HepG2 (cell line): ENCODE results near the gene DTYMK. TPM values are rescaled to one million over a fixed set of nuclear protein-coding genes. Genes with fewer than 3 reads are reported as not detected.

Experiments used
- KDM2A ChIP-seq: sonication (generic); formaldehyde crosslinking; IDR thresholded peaks from 2 replicates; pipeline ENCODE4 v1.4.0; 2020; ENCODE audit warnings: low read depth, missing genetic modification reagents, borderline replicate concordance
- MEF2D ChIP-seq: sonication (generic); formaldehyde crosslinking; IDR thresholded peaks from 2 replicates; pipeline ENCODE4 v1.5.1; 2020; ENCODE audit warnings: mild to moderate bottlenecking, missing genetic modification reagents
- POGK ChIP-seq: sonication (generic); formaldehyde crosslinking; conservative IDR thresholded peaks from 2 replicates; pipeline ENCODE4 v1.8.0; 2022; ENCODE audit warnings: mild to moderate bottlenecking, moderate library complexity, missing genetic modification reagents
- RFX5 ChIP-seq: IDR thresholded peaks from 2 replicates; pipeline ENCODE4 v1.6.1; 2011; ENCODE audit warnings: low read depth, low read length, improper control_type of control experiment
- SMAD1 ChIP-seq: sonication (generic); formaldehyde crosslinking; IDR thresholded peaks from 2 replicates; pipeline ENCODE4 v1.4.0; 2020; ENCODE audit warnings: missing genetic modification reagents, low read depth, mild to moderate bottlenecking, borderline replicate concordance
- SRF ChIP-seq: IDR thresholded peaks from 2 replicates; pipeline ENCODE4 v1.6.1; 2011; ENCODE audit warnings: mild to moderate bottlenecking, low read depth, low read length, moderate library complexity
- ZNF207 ChIP-seq: fragments of 450-650 bp; IDR thresholded peaks from 2 replicates; pipeline ENCODE4 v1.6.1; 2016; ENCODE audit warnings: antibody characterized with exemption, borderline replicate concordance
- ZNF382 ChIP-seq: sonication (generic); formaldehyde crosslinking; IDR thresholded peaks from 2 replicates; pipeline ENCODE4 v1.5.0; 2020; ENCODE audit warnings: missing genetic modification reagents, mild to moderate bottlenecking, borderline replicate concordance
- ZNF407 ChIP-seq: sonication (generic); formaldehyde crosslinking; IDR thresholded peaks from one replicate; pipeline ENCODE4 v1.5.1; 2020; ENCODE audit warnings: mild to moderate bottlenecking, missing genetic modification reagents; ENCODE audit errors: not compliant biosample characterization
- ZNF629 ChIP-seq: sonication (generic); formaldehyde crosslinking; conservative IDR thresholded peaks from 2 replicates; pipeline ENCODE4 v1.5.0; 2020; ENCODE audit warnings: missing genetic modification reagents
- ZNF678 ChIP-seq: sonication (generic); formaldehyde crosslinking; IDR thresholded peaks from 2 replicates; pipeline ENCODE4 v1.4.0; 2020; ENCODE audit warnings: mild to moderate bottlenecking, missing genetic modification reagents
- ZNF713 ChIP-seq: sonication (generic); formaldehyde crosslinking; IDR thresholded peaks from 2 replicates; pipeline ENCODE4 v1.4.0; 2020; ENCODE audit warnings: mild to moderate bottlenecking, missing genetic modification reagents
- ZSCAN21 ChIP-seq: sonication (generic); formaldehyde crosslinking; IDR thresholded peaks from 2 replicates; pipeline ENCODE4 v1.8.0; 2022; ENCODE audit warnings: mild to moderate bottlenecking, missing genetic modification reagents, moderate library complexity, borderline replicate concordance
- polyA plus RNA-seq, 8 experiments: library from polyadenylated mRNA; depleted of rRNA in 3 of 8; stranded (reverse) in 7 of 8; unstranded in 1 of 8; fragments of >200 nt; fragmentation: Illumina TruSeq in 4 of 8; extraction: Trizol in 4 of 8; gene quantifications; 2 replicates each; pipeline versions ENCODE4 v1.2.1 to v1.2.3, GENCODE V29; 2011 to 2016; ENCODE audit warnings: low read depth in 4 of 8, missing spikeins in 1 of 8, mixed read lengths in 1 of 8; ENCODE audit not compliant: insufficient read depth in 1 of 8
- total RNA-seq, 5 experiments: library from RNA; depleted of rRNA; stranded (reverse); fragments of >200 nt; fragmentation: Illumina TruSeq; extraction: Trizol; gene quantifications; 2 replicates each; pipeline ENCODE4 v1.2.3, GENCODE V29; 2016; ENCODE audit warnings: low read depth in 1 of 5
- TF ChIP-seq, protein P1 (sequence below): fragments of 450-650 bp; IDR thresholded peaks from 2 replicates; pipeline ENCODE4 v1.6.1; 2016
- TF ChIP-seq, protein P2 (sequence below): sonication (generic); formaldehyde crosslinking; IDR thresholded peaks from 2 replicates; pipeline ENCODE4 v1.8.0; 2022; ENCODE audit warnings: missing genetic modification reagents, mild to moderate bottlenecking, inconsistent platforms, borderline replicate concordance

The DTYMK gene
- total and polyA plus RNA-seq, 2 of the 13 experiments (the other 11 are each of a cell fraction or from before 2014, with no cell fraction given), result 57.5 to 134 TPM

DNA sequence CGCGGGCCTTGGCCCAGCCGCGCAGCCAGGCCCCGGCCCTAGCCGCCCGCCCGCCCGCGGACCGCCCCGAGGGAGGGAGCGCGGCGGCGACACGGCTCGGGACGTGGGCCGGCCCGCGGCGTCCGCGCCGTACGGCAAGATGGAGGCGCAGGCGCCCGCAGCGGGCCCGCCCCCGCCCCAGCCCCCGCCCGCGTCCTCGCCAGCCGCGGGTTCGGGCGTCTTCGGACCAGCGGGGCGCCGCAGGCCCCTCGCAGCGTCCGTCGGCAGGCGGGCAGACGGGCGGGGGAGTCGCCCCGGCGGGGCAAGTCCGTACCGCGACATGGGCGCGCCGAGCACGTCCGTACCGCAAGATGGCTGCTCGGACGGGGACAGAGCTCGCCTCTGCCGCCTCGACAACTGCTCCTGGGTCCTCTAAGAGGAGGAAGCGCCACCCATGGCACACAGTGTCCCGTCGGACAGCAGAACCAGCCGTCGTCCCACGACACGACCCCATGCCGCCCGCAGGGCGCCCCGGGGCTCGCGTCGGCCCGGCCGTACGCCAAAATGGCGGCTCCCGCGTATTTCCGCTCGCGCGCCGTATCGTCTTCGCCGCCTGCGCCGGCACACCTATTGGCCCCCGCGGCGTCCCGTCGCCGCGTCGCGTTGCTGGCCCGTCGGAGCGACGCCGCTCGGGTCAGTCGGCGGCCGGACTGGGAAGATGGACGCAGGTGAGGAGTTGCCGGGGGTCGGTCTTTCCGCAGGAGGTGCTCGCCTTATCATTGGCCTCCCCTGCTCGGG, 49.4 kb downstream of the DTYMK start, which contains the start of the genes ATG4B and THAP4 (continued):
- no peak for TF ChIP-seq ZNF678 (CRISPR knock-in tag)
- peak; percentile 92; the same call in 1 of the 2 replicates for TF ChIP-seq SMAD1
- TF ChIP-seq, protein P1, sequence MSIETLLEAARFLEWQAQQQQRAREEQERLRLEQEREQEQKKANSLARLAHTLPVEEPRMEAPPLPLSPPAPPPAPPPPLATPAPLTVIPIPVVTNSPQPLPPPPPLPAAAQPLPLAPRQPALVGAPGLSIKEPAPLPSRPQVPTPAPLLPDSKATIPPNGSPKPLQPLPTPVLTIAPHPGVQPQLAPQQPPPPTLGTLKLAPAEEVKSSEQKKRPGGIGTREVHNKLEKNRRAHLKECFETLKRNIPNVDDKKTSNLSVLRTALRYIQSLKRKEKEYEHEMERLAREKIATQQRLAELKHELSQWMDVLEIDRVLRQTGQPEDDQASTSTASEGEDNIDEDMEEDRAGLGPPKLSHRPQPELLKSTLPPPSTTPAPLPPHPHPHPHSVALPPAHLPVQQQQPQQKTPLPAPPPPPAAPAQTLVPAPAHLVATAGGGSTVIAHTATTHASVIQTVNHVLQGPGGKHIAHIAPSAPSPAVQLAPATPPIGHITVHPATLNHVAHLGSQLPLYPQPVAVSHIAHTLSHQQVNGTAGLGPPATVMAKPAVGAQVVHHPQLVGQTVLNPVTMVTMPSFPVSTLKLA, result peak; percentile 35; the same call in 1 of the 2 replicates
- 0 out of 2 replicates have a peak, but pooled peaks have one; percentile 81 for TF ChIP-seq ZNF713 (CRISPR knock-in tag)
- TF ChIP-seq ZNF382 (CRISPR knock-in tag), result no peak
- TF ChIP-seq ZNF207, result no peak
- peak; percentile 97 for TF ChIP-seq KDM2A (CRISPR knock-in tag)
- TF ChIP-seq SRF, result peak; percentile 65; the same call in 1 of the 2 replicates
- TF ChIP-seq MEF2D (CRISPR knock-in tag), result no peak; the same call in 1 of the 2 replicates
- peak; percentile 24; the same call in 1 of the 2 replicates for TF ChIP-seq ZNF629 (CRISPR knock-in tag)
- TF ChIP-seq, protein P2, sequence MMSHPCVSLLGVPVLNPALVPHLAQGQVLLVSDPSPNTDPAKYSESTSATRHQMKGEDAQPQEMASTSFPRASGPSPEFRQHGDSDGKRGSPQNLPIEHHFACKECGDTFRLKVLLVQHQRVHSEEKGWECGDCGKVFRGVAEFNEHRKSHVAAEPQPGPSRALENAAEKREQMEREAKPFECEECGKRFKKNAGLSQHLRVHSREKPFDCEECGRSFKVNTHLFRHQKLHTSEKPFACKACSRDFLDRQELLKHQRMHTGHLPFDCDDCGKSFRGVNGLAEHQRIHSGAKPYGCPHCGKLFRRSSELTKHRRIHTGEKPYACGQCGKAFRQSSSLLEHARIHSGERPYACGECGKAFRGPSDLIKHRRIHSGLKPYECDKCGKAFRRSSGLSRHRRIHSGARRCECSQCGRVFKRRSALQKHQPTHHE (CRISPR knock-in tag), result no peak
- peak; percentile 87 for TF ChIP-seq RFX5
- peak; percentile 76; the same call in 1 of the 2 replicates for TF ChIP-seq POGK (CRISPR knock-in tag)
- peak; percentile 82 for TF ChIP-seq ZNF407 (CRISPR knock-in tag)
- peak; percentile 56; the same call in 1 of the 2 replicates for TF ChIP-seq ZSCAN21 (CRISPR knock-in tag)
